ENCODE measurements around the gene KRTAP1-3.

DNA sequence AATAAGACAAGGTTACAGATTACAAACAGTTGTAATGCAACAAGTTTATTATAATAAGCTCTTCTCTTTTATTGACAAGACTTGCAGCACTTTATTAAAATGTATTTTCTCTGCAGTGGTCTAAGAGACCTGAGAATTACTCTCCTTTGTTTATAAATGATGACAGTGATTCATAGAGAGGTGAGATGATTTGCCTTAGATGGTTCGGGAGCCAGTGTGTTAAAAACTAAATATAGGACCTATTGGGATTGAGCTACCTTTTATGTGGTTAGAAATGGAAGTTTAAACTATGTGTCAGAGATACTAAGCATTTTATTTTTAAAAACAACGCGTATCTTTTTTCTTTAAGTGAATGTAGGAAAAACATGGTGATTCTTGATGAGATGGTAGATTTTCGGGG lies 37.8 kb downstream of the KRTAP1-3 start:
- TF ChIP-seq, protein P1, sequence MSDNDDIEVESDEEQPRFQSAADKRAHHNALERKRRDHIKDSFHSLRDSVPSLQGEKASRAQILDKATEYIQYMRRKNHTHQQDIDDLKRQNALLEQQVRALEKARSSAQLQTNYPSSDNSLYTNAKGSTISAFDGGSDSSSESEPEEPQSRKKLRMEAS (CRISPR knock-in tag; IDR thresholded peaks at IDR 0.05), result no peak
- TF ChIP-seq CREM (CRISPR knock-in tag; IDR thresholded peaks at IDR 0.05) (no peak), SP1 (CRISPR knock-in tag; conservative IDR thresholded peaks at IDR 0.05) (no peak), TP53 (CRISPR knock-in tag; IDR thresholded peaks at IDR 0.05) (no peak), FOXJ3 (CRISPR knock-in tag; IDR thresholded peaks at IDR 0.05; ENCODE audit: borderline replicate concordance) (no peak)
